Measurements from ENCODE around the gene GDPD5.

GRCh38 chr11:75475767-75476650 is 49.7 kb downstream of the GDPD5 start:
- TF ChIP-seq POLR2A (IDR thresholded peaks at IDR 0.05): no peak
- no peak for TF ChIP-seq CTCF (IDR thresholded peaks at IDR 0.05)

Data from adrenal gland (tissue), 5 donors.